Measurements from ENCODE around the gene PPM1B.

The PPM1B gene

DNA sequence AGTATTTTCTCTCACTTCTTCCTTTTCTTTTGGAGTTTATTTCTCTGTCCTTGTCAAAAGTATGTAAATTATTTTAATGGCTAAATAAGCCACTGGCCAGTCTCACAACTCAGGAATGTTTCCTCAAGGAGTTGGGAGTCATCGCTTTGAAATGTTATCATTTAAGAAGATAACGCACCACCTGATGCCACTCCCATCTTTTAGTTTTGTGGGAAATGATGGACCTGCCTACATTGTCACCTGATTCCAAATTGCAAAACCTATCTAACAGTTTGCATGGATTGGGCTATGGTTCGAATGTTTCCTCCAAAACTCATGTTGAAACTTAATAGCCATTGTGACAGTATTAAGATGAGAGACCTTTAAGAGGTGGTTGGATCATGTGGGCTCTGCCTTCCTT lies 32.4 kb upstream of the PPM1B start:
- Histone ChIP-seq H2BK120ac (ENCODE audit: insufficient read depth, low read length, poor library complexity) (no peak overlapping the region), H2AFZ (ENCODE audit: insufficient read depth, low read length, poor library complexity) (no peak overlapping the region), H4K91ac (ENCODE audit: low read depth, low read length) (peak overlapping the region; percentile 64), H3K14ac (ENCODE audit: low read length) (no peak overlapping the region), H3K27ac (ENCODE audit: low read depth, low read length) (peak overlapping the region; percentile 77), H2AK5ac (ENCODE audit: low read length) (no peak overlapping the region), H3K4me1 (ENCODE audit: control insufficient read depth in 1 of 2, insufficient read depth in 2 of 2, low read length in 2 of 2) (peaks cover 3% of the 10 kb centered on the region in 2 experiments), H3K9ac (ENCODE audit: low read length) (no peak overlapping the region), H3K4me3 (ENCODE audit: low read depth, low read length) (no peak overlapping the region), H3K79me1 (ENCODE audit: low read length) (peaks cover 6% of the 10 kb centered on the region), H3K9me3 (ENCODE audit: insufficient read depth, low read depth, low read length) (no peaks in the 10 kb centered on the region), H2BK12ac (ENCODE audit: low read length) (no peak overlapping the region), H2BK5ac (ENCODE audit: low read depth, low read length, poor library complexity) (peak overlapping the region; percentile 10), H3K27me3 (ENCODE audit: insufficient read depth, low read length) (no peaks in the 10 kb centered on the region), H3K18ac (ENCODE audit: low read length) (no peak overlapping the region), H4K8ac (ENCODE audit: low read depth, low read length) (no peak overlapping the region), H3K79me2 (ENCODE audit: control insufficient read depth, insufficient read depth, low read length, poor library complexity) (no peaks in the 10 kb centered on the region), H3K4ac (ENCODE audit: low read depth, low read length) (no peak overlapping the region), H3K36me3 (ENCODE audit: control insufficient read depth in 1 of 2, insufficient read depth in 2 of 2, low read length in 2 of 2) (no peaks in the 10 kb centered on the region), H4K12ac (ENCODE audit: low read depth, low read length) (no peak overlapping the region), H3K23ac (ENCODE audit: low read length) (no peak overlapping the region), H3K4me2 (ENCODE audit: low read length) (no peak overlapping the region)
- peak; percentile 85 to 95 for DNase-seq
- no CpG with 5 or more reads among the region's 3 CpGs for WGBS (ENCODE audit: extremely low coverage, insufficient coverage, insufficient read length)

DNA sequence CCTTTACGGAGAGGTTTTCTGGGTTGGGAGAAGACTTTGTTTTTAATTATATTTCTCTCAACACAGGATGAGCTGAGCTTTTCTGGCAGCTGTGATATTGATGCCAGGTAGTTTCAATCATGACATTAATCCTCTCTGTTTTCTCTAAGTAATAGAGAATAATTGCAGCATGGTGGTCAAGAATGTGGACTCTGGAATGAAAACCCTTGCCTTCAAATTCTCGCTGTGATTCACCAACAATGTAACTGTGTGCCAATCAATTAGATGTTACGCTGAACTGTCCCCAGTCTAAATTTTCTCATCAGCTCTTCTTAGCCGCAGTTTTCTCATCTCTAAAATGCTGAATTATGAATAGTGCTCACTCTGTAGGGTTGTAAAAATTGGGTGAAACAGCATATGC lies 31.6 kb upstream of the PPM1B start:
- Histone ChIP-seq H3K14ac (ENCODE audit: low read length) (no peak overlapping the region), H3K18ac (ENCODE audit: low read length) (no peak overlapping the region), H4K8ac (ENCODE audit: low read depth, low read length) (no peak overlapping the region), H3K4me1 (ENCODE audit: control insufficient read depth in 1 of 2, insufficient read depth in 2 of 2, low read length in 2 of 2) (peaks cover 3% of the 10 kb centered on the region in 2 experiments), H4K91ac (ENCODE audit: low read depth, low read length) (no peak overlapping the region), H3K27me3 (ENCODE audit: insufficient read depth, low read length) (no peaks in the 10 kb centered on the region), H2AK5ac (ENCODE audit: low read length) (no peak overlapping the region), H2BK12ac (ENCODE audit: low read length) (no peak overlapping the region), H2BK120ac (ENCODE audit: insufficient read depth, low read length, poor library complexity) (no peak overlapping the region), H3K79me2 (ENCODE audit: control insufficient read depth, insufficient read depth, low read length, poor library complexity) (no peaks in the 10 kb centered on the region), H3K79me1 (ENCODE audit: low read length) (peaks cover 6% of the 10 kb centered on the region), H2BK5ac (ENCODE audit: low read depth, low read length, poor library complexity) (no peak overlapping the region), H3K9me3 (ENCODE audit: insufficient read depth, low read depth, low read length) (no peaks in the 10 kb centered on the region), H3K4me2 (ENCODE audit: low read length) (no peak overlapping the region), H3K27ac (ENCODE audit: low read depth, low read length) (no peak overlapping the region), H3K36me3 (ENCODE audit: control insufficient read depth in 1 of 2, insufficient read depth in 2 of 2, low read length in 2 of 2) (no peaks in the 10 kb centered on the region), H3K4ac (ENCODE audit: low read depth, low read length) (no peak overlapping the region), H4K12ac (ENCODE audit: low read depth, low read length) (no peak overlapping the region), H2AFZ (ENCODE audit: insufficient read depth, low read length, poor library complexity) (no peak overlapping the region), H3K23ac (ENCODE audit: low read length) (no peak overlapping the region), H3K9ac (ENCODE audit: low read length) (no peak overlapping the region), H3K4me3 (ENCODE audit: low read depth, low read length) (no peak overlapping the region)
- peak in 1 of 2 donors; percentile 56 for DNase-seq
- WGBS (ENCODE audit: extremely low coverage, insufficient coverage, insufficient read length) = no CpG with 5 or more reads among the region's 4 CpGs

DNA sequence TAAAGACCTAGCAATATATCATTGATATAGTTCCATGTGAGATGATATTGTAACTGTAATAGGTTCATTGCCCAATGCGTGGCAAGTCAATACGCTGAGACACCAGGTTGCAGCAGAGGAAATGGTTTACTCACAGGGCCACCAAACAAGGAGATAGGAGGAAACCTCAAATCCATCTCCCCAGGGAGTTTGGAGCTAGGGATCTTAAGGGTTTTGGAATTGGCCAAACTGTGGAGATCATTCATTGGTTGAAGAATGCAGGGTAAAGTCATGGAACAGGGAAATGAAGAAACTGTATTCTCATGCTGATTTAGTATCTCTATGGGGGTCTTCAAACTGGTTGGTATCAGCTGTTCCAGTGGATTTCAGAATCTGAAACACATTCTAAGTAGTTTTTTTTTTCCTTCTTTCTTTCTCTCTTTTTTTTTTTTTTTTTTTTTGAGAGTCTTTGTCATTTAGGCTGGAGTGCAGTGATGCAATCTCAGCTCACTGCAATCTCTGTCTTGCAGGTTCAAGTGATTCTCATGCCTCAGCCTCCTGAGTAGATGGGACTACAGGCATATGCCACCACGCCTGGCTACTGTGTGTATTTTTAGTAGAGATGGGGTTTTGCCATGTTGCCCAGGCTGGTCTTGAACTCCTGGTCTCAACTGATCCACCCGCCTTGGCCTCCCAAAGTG lies 30.7 kb upstream of the PPM1B start:
- peak overlapping the region; percentile 11 for H4K91ac ChIP-seq (ENCODE audit: low read depth, low read length)
- peaks cover 3% of the 10 kb centered on the region in 2 experiments for H3K4me1 ChIP-seq (ENCODE audit: control insufficient read depth in 1 of 2, insufficient read depth in 2 of 2, low read length in 2 of 2)
- H3K9me3 ChIP-seq (ENCODE audit: insufficient read depth, low read depth, low read length) = no peaks in the 10 kb centered on the region
- no peaks in the 10 kb centered on the region for H3K27me3 ChIP-seq (ENCODE audit: insufficient read depth, low read length)
- H3K4ac ChIP-seq (ENCODE audit: low read depth, low read length) = no peak overlapping the region
- no peak overlapping the region for H3K4me3 ChIP-seq (ENCODE audit: low read depth, low read length)
- no peak overlapping the region for H2AK5ac ChIP-seq (ENCODE audit: low read length)
- peak overlapping the region; percentile 16 for H3K27ac ChIP-seq (ENCODE audit: low read depth, low read length)
- no peak overlapping the region for H4K12ac ChIP-seq (ENCODE audit: low read depth, low read length)
- H3K9ac ChIP-seq (ENCODE audit: low read length) = no peak overlapping the region
- no peak overlapping the region for H3K4me2 ChIP-seq (ENCODE audit: low read length)
- peaks cover 6% of the 10 kb centered on the region for H3K79me1 ChIP-seq (ENCODE audit: low read length)
- H3K36me3 ChIP-seq (ENCODE audit: control insufficient read depth in 1 of 2, insufficient read depth in 2 of 2, low read length in 2 of 2) = no peaks in the 10 kb centered on the region
- H2BK5ac ChIP-seq (ENCODE audit: low read depth, low read length, poor library complexity) = no peak overlapping the region
- H2BK120ac ChIP-seq (ENCODE audit: insufficient read depth, low read length, poor library complexity) = no peak overlapping the region
- no peaks in the 10 kb centered on the region for H3K79me2 ChIP-seq (ENCODE audit: control insufficient read depth, insufficient read depth, low read length, poor library complexity)
- no peak overlapping the region for H2BK12ac ChIP-seq (ENCODE audit: low read length)
- no peak overlapping the region for H4K8ac ChIP-seq (ENCODE audit: low read depth, low read length)
- no CpG with 5 or more reads among the region's 4 CpGs for WGBS (ENCODE audit: extremely low coverage, insufficient coverage, insufficient read length)
- peak; percentile 15 to 55 for DNase-seq
- no peak overlapping the region for H3K14ac ChIP-seq (ENCODE audit: low read length)
- H3K18ac ChIP-seq (ENCODE audit: low read length) = no peak overlapping the region
- H2AFZ ChIP-seq (ENCODE audit: insufficient read depth, low read length, poor library complexity) = no peak overlapping the region
- H3K23ac ChIP-seq (ENCODE audit: low read length) = no peak overlapping the region

DNA sequence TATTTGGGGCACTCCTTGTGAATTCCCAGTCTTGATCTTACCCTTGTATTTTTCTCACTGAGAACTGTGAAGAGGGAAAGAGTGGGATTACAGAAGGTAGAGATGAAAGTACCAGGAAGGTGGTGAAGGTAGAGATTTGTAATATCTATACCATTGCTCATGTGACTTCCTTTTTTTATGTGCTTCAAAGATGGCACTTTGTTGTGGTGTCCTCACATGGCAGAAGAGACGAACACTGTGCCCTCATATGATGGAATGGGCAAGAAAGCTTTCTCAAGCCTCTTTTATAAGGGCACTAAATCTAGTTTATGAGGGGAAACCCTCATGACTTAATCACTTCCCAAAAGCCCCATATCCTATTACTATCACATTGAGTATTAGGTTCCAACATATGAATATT lies 28.9 kb upstream of the PPM1B start:
- Histone ChIP-seq H3K79me2 (ENCODE audit: control insufficient read depth, insufficient read depth, low read length, poor library complexity) (no peaks in the 10 kb centered on the region), H2AK5ac (ENCODE audit: low read length) (no peak overlapping the region), H2BK5ac (ENCODE audit: low read depth, low read length, poor library complexity) (no peak overlapping the region), H3K4me3 (ENCODE audit: low read depth, low read length) (no peak overlapping the region), H3K79me1 (ENCODE audit: low read length) (peaks cover 4% of the 10 kb centered on the region), H3K9me3 (ENCODE audit: insufficient read depth, low read depth, low read length) (no peaks in the 10 kb centered on the region), H3K23ac (ENCODE audit: low read length) (no peak overlapping the region), H2AFZ (ENCODE audit: insufficient read depth, low read length, poor library complexity) (no peak overlapping the region), H2BK120ac (ENCODE audit: insufficient read depth, low read length, poor library complexity) (no peak overlapping the region), H2BK12ac (ENCODE audit: low read length) (no peak overlapping the region), H3K36me3 (ENCODE audit: control insufficient read depth in 1 of 2, insufficient read depth in 2 of 2, low read length in 2 of 2) (no peaks in the 10 kb centered on the region), H3K27ac (ENCODE audit: low read depth, low read length) (no peak overlapping the region), H3K9ac (ENCODE audit: low read length) (no peak overlapping the region), H3K4me2 (ENCODE audit: low read length) (no peak overlapping the region), H3K4ac (ENCODE audit: low read depth, low read length) (no peak overlapping the region), H3K18ac (ENCODE audit: low read length) (no peak overlapping the region), H4K12ac (ENCODE audit: low read depth, low read length) (no peak overlapping the region), H4K8ac (ENCODE audit: low read depth, low read length) (no peak overlapping the region), H3K27me3 (ENCODE audit: insufficient read depth, low read length) (no peaks in the 10 kb centered on the region), H3K4me1 (ENCODE audit: control insufficient read depth in 1 of 2, insufficient read depth in 2 of 2, low read length in 2 of 2) (peaks cover 3% of the 10 kb centered on the region in 2 experiments), H4K91ac (ENCODE audit: low read depth, low read length) (no peak overlapping the region), H3K14ac (ENCODE audit: low read length) (no peak overlapping the region)
- no peak for DNase-seq
- WGBS (ENCODE audit: extremely low coverage, insufficient coverage, insufficient read length) = no CpG with 5 or more reads among the region's 1 CpG

Data from trophoblast cell (in vitro differentiated cells and primary cell).